HG02884 (cell line): Measurements from ENCODE around the gene NRF1.
"Not testable (repeated sequence)": the region's sequence is repeated elsewhere in the genome, so short reads cannot be mapped to it uniquely, and the experiment has no call there.

ENCODE experiments used
- ATAC-seq: cut with Tn5 transposase; IDR thresholded peaks from one replicate; pipeline ENCODE4 v1.9.1; 2021; ENCODE audit warnings: mild to moderate bottlenecking, moderate library complexity; ENCODE audit not compliant: unreplicated experiment

NRF1 gene

GRCh38 chr7:129779602-129780256, 168.2 kb downstream of the NRF1 start:
- peak; percentile 25 for ATAC-seq

- peak; percentile 47 for ATAC-seq
These were observed 168.9 kb downstream of the NRF1 start for GRCh38 chr7:129780257-129780973.

- ATAC-seq, result no peak
These were observed 169.7 kb downstream of the NRF1 start for GRCh38 chr7:129780974-129781927.

DNA sequence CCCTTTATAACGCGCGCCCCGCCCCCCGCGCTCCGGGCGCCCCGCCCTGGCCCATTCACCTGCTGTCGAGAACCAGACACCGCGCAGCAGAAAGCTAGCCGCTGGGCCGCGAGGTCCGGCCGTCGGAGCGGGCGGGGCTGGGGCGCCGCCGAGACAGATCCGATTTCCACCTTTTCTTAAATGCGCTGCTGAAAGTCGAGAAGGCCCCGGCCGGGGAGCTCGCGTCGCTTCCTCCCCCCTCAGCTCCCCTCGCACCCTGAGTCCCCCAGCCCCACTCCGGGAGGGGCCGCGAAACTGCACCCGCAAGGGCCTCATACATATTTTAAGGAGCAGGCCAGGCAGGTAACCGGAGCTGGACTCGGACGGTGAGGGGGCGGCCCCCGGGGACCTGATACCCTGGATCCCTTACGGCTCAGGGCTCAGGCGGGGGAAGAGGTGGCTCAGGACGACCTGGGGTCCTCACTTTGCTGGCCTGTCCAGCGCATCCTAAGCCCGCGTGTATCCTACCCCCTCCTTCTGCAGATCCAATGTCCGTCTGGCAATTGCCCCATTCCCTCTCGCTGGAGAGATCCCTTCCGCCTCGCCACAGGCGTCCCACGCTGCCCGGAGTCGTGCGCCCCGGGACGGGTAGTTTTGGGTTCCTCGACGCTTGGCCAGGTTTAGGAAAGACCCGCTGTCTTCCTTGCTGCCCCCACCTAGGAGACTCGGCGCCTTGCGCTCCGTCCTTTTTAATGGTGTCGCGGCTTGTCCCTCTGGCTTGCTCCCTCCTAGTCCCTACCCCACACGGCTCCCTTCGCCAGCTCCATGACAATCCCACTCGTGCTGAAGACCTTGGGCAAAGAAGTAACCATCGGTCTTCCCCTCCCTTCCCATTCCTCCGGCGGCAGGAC, 170.7 kb downstream of the NRF1 start:
- ATAC-seq, result no peak

DNA sequence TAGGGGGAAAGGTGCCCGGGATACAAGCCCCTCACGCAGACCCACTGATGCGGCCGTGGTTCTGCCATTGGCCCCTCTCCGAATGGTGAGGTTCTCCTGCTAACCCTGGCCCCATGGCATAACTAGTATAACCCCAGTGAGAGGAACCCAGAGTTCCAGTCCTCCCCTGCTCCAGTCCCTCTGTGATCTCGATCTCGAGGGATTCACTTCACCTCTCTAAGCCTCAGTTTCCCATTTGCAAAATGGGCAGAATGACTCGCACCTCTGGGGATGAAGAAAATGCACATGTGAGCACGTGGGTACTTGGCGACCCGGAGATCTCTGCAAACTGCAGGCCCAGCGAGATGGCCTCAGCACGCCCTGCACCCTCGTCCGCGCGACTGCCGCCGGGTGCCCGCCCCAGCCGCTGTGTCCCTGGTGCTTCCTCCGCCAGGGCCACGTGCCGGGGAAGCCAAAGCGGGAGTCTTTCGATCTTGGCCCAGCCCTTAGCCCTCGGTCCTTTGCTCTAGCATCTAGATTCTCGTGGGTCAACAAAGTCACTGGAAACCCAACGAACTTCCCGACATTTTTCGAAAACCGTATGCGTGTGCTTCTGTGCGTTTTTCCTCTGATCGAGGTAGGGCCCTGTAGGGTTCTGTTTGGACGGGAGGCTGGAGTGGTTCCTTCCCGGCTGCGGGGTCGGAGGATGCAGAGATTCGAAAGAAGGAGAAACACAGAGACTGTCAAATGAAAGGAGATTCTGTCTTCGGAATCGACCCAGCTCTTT, 171.5 kb downstream of the NRF1 start:
- ATAC-seq, result no peak

GRCh38 chr7:129783584-129783919, 172.0 kb downstream of the NRF1 start:
- no peak for ATAC-seq

- no peak for ATAC-seq
These were observed 172.9 kb downstream of the NRF1 start for GRCh38 chr7:129784437-129784782.

- ATAC-seq, result no peak
These were observed 173.5 kb downstream of the NRF1 start for GRCh38 chr7:129784783-129785684.

DNA sequence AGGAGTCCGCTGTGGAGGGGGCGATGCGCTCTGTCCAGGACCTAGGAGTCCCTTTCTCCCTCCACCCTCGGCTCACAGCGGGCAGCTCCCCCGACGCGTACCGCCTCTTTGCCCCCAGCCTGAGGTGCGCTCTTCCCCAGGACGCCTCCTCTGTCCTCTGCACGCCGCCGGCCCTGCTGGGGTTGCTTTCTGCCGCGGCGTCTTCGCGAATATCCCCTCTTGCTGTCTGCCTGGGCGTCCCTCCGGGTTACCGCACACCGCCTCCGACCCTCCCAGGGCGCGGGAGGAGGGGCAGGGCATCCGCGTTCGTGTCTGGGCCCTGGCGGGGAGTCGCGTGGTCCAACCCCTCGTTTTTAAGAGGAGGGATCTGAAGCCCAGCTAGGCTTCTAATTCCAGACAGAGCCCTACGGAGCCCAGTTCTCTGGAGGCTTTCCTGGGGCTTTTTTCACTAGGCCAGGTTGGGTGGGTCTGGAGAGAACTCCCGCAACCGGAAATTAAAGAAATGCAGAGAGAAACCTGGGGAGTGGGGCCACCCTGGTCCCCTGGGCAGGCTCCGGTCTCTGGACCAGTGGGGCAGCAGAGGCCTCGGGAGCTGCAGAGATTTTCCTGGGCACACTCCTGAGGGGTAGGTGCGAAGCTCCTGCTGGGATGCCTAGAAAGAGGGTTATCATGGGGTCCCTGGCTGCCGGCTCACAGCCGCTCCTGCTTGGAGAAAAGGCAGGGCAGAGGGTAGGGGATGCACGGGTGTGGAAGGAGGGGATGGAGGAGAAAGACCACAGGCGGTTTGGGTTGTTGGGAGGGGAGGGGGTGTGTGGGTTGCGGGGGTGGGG, 174.4 kb downstream of the NRF1 start:
- ATAC-seq, result no peak

- ATAC-seq, result no peak
These were observed 175.5 kb downstream of the NRF1 start for GRCh38 chr7:129786825-129787563.

DNA sequence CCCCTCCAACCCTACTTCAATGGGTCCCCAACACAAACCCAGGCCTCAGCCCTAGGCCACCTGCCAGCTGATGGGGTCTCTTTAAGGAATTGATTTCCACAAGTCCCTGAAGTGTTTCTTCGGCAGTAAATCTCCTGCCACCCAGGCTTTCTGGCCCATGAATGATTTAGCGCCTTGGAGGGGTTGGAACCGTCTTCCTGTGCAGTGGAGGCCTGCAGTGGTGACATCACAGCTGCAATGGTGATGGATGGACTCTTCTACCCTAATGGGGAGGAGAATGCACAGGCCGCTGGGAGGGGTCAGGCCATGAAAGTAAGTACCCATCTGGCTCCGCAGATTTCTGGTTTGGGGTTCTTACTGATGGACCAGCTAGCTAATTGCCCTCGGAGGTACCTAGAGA, 177.5 kb downstream of the NRF1 start:
- ATAC-seq, result no peak

- ATAC-seq, result no peak
These were observed 178.1 kb downstream of the NRF1 start for GRCh38 chr7:129789652-129790051.

- ATAC-seq, result no peak
These were observed 178.6 kb downstream of the NRF1 start for GRCh38 chr7:129790136-129790535.

- no peak for ATAC-seq
These were observed 181.2 kb downstream of the NRF1 start for GRCh38 chr7:129792721-129793120.

DNA sequence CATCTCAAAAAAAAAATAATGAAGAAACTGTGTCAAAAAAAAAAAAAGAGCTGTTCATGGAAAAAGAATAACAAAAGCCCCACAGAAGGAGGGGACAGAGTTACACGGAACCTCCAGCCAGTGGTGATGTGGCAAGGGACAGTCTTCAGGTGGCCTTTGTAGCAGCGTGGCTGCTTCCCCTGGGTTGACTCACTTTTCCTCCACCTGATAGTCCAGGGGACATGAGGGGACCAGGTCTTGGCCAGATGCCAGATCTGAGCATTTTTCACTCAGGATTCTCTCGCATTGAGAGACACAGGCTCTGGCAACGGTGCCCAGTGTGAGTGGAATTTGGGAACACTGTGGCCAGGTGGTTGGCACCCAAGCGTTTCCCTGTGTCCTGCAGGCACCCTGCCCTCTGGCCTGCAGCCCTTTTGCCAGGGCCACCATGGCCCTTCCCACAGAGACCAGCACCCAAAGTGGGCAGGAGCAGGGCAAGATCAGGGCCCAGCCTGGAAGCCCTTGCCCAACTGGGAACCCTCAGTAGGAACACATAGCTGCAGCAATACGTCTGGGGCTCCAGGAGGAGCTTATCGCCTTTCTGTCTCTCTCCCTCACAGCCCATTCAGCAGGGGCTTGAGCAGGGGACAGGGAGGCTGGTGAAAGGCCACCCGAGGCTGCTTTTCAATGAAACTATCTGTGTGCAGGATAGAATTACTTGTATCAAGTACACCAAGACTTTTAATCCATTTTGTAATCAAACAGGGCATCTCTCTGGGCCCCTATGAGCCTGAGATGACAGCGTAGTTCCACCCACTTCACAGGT, 182.2 kb downstream of the NRF1 start:
- ATAC-seq, result no peak

DNA sequence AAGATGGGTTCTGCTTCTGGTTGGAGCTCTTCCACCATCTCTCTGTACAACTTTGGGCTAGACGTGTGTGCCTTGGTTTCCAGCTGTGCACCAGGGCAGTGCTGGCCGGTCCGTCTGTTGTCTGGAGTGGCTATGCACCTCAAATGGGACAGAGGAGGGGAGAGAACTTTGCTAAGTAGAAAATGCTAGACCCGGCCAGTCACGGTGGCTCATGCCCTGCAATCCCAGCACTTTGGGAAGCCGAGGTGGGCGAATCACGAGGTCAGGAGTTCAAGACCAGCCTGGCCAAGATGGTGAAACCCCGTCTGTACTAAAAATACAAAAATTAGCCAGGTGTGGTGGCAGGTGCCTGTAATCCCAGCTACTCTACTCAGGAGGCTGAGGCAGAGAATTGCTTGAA, 182.9 kb downstream of the NRF1 start:
- not testable (repeated sequence) for ATAC-seq
